Eye (tissue), 1 donor: ENCODE results near the gene SLC39A12.
A peak's percentile ranks its signal among the peaks of the same experiment; 100 is the strongest.

Experiments used
- DNase-seq: peaks from one replicate; pipeline ENCODE4 v3.0.0-alpha.2; 2015

The SLC39A12 gene

GRCh38 chr10:18066947-18067346, 115.2 kb downstream of the SLC39A12 start:
- DNase-seq: no peak

- DNase-seq: peak; percentile 15
Observed at GRCh38 chr10:18068401-18068800, 116.7 kb downstream of the SLC39A12 start.

- DNase-seq: no peak
Observed at GRCh38 chr10:18071591-18071990, 119.9 kb downstream of the SLC39A12 start.

GRCh38 chr10:18073314-18073713, 121.6 kb downstream of the SLC39A12 start:
- DNase-seq: no peak

GRCh38 chr10:18075881-18076280, 124.2 kb downstream of the SLC39A12 start:
- DNase-seq: no peak

- no peak for DNase-seq
Observed at GRCh38 chr10:18079665-18080295, 128.1 kb downstream of the SLC39A12 start.

GRCh38 chr10:18082381-18082780, 130.7 kb downstream of the SLC39A12 start:
- DNase-seq: no peak

- DNase-seq: no peak
Observed at GRCh38 chr10:18085855-18086254, 134.1 kb downstream of the SLC39A12 start.

- DNase-seq: no peak
Observed at GRCh38 chr10:18086746-18087145, 135.0 kb downstream of the SLC39A12 start.

- DNase-seq: no peak
Observed at GRCh38 chr10:18087355-18087754, 135.6 kb downstream of the SLC39A12 start.
